Cardiac fibroblast (primary cell): Measurements from ENCODE around the gene UVSSA.

ENCODE experiments used
- DNase-seq, 2 donors: peaks; one replicate each; pipeline versions ENCODE4 v3.0.0 to v3.0.0-alpha.2; 2010; ENCODE audit warnings: low read depth in 2 of 2
- H3K4me3 ChIP-seq, 2 donors: replicated peaks in 1 of 2; 1 replicate in 1 of 2; 2 replicates in 1 of 2; pipeline ENCODE4 v1.5.1; 2011; ENCODE audit warnings: low read depth in 2 of 2, low read length in 2 of 2, mild to moderate bottlenecking in 2 of 2, moderate library complexity in 1 of 2
- CTCF ChIP-seq: IDR thresholded peaks from one replicate; pipeline ENCODE4 v1.5.1; 2011; ENCODE audit warnings: low read depth, mild to moderate bottlenecking, low read length, inconsistent platforms

Gene UVSSA

GRCh38 chr4:1361431-1361830 lies 14.4 kb downstream of the UVSSA start:
- no peak for DNase-seq
- H3K4me3 ChIP-seq = no peak overlapping the region
- no peak for TF ChIP-seq CTCF

- DNase-seq = no peak
- no peak overlapping the region for H3K4me3 ChIP-seq
- no peak for TF ChIP-seq CTCF
Observed at GRCh38 chr4:1362046-1362445, 15.0 kb downstream of the UVSSA start.

GRCh38 chr4:1362521-1362920 lies 15.5 kb downstream of the UVSSA start:
- no peak for TF ChIP-seq CTCF

GRCh38 chr4:1363513-1363912 lies 16.5 kb downstream of the UVSSA start:
- no peak overlapping the region for H3K4me3 ChIP-seq
- no peak for TF ChIP-seq CTCF
- DNase-seq = no peak

More at GRCh38 chr4:1362521-1362920, 15.5 kb downstream of the UVSSA start:
- H3K4me3 ChIP-seq = no peak overlapping the region
- no peak for DNase-seq

GRCh38 chr4:1364217-1364616 lies 17.2 kb downstream of the UVSSA start:
- no peak for DNase-seq
- TF ChIP-seq CTCF = no peak
- H3K4me3 ChIP-seq = no peak overlapping the region

- no peak for DNase-seq
- TF ChIP-seq CTCF = no peak
- no peak overlapping the region for H3K4me3 ChIP-seq
Observed at GRCh38 chr4:1364748-1365147, 17.7 kb downstream of the UVSSA start.
